Kidney (tissue), 14 donors: ENCODE measurements around the gene PFDN2. TPM values are rescaled to one million over a fixed set of nuclear protein-coding genes. Genes with fewer than 3 reads are reported as not detected.

Experiments
- DNase-seq, 5 donors: peaks; one replicate each; pipeline ENCODE4 v3.0.0-alpha.2; 2013 to 2020
- FAIRE-seq: peaks from 2 replicates; lab custom pipeline; 2012; peaks lifted over from hg19 to GRCh38; lab: Jason Lieb, UNC
- H3K27ac ChIP-seq, 2 donors: one replicate each; pipeline ENCODE4 v1.7.0; 2013; ENCODE audit warnings: low read depth in 2 of 2, low read length in 2 of 2, inconsistent platforms in 1 of 2
- H3K27me3 ChIP-seq: one replicate; pipeline ENCODE4 v1.7.1; 2013; ENCODE audit warnings: low read length, inconsistent platforms; ENCODE audit not compliant: control insufficient read depth, insufficient read depth
- H3K36me3 ChIP-seq, 3 donors: one replicate each; pipeline versions ENCODE4 v1.7.0 to v1.7.1; 2013; ENCODE audit warnings: low read length in 3 of 3, control low read depth in 1 of 3, inconsistent platforms in 1 of 3; ENCODE audit not compliant: insufficient read depth in 3 of 3, control insufficient read depth in 2 of 3
- H3K4me1 ChIP-seq, 3 donors: one replicate each; pipeline versions ENCODE4 v1.7.0 to v1.7.1; 2013; ENCODE audit warnings: low read length in 3 of 3, inconsistent platforms in 1 of 3, low read depth in 1 of 3; ENCODE audit not compliant: control insufficient read depth in 2 of 3, insufficient read depth in 2 of 3
- H3K4me3 ChIP-seq, 3 donors: one replicate each; pipeline versions ENCODE4 v1.7.0 to v1.8.1; 2013; ENCODE audit warnings: low read length in 3 of 3, control low read depth in 1 of 3, inconsistent platforms in 1 of 3
- H3K9ac ChIP-seq, 3 donors: one replicate each; pipeline versions ENCODE4 v1.7.0 to v1.7.1; 2013; ENCODE audit warnings: low read length in 3 of 3, control low read depth in 1 of 3, inconsistent platforms in 1 of 3
- H3K9me3 ChIP-seq, 3 donors: one replicate each; pipeline versions ENCODE4 v1.7.0 to v1.7.1; 2013; ENCODE audit warnings: low read length in 3 of 3, control low read depth in 1 of 3, inconsistent platforms in 1 of 3; ENCODE audit not compliant: control insufficient read depth in 2 of 3, insufficient read depth in 1 of 3
- intact Hi-C: fragments of 100-400 bp; cut with DNase I; formaldehyde crosslinking; loops from one replicate; pipeline ENCODE4 v1.11.1; 2022
- polyA plus RNA-seq: library from polyadenylated mRNA; stranded (reverse); fragments of 350-450 nt; fragmentation: Illumina TruSeq; extraction: RNeasy Lipid Tissue Mini Kit (QIAGEN cat#74804); gene quantifications from one replicate; pipeline ENCODE4 v1.2.3, GENCODE V29; 2014; ENCODE audit warnings: low read depth, low replicate concordance; ENCODE audit not compliant: insufficient read depth
- total RNA-seq: library from RNA; stranded (reverse); fragmentation: NEBNext Ultra II Directional; extraction: Animal tissue kit (Norgen Biotek cat#: 25700); gene quantifications from one replicate; pipeline ENCODE4 v1.2.1, GENCODE V29; 2021
- TF ChIP-seq, protein P1 (sequence below): IDR thresholded peaks from 3 replicates; pipeline ENCODE4 v1.5.1; 2012; ENCODE audit warnings: mild to moderate bottlenecking, moderate library complexity, borderline replicate concordance; ENCODE audit not compliant: insufficient read depth; ENCODE audit errors: extremely low read depth
- donor health status: control.
- donor health status: control.
- donor health status: control.
- donor health status: control.
- donor health status: control.
- donor health status: DM: yes; HTN: yes; CAD: no.
- donor health status: Normal renal cell carcinoma (clear cell type).

Gene PFDN2
- total and polyA plus RNA-seq, 2 donors from 2014 or later = 46.7 to 149 TPM

DNA sequence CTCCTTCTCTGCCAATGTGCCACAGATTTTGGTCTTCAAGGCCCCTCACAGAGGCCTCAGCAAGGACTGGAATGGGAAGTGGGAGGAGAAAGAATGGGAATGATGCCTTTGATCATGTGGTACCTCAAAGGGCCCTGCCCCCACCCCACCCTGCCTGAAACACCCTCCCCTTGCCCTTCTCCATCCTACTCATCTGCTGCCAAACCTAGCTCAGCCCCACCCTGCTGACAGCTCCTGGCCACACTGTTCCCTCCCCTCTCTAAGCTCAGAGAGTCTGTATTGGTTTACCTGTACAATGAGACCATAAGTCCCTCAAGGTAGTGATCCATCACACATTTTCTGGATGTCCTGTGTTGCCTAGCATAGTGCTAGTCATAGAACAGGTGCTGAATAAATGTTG, 41.4 kb downstream of the PFDN2 start:
- TF ChIP-seq, protein P1, sequence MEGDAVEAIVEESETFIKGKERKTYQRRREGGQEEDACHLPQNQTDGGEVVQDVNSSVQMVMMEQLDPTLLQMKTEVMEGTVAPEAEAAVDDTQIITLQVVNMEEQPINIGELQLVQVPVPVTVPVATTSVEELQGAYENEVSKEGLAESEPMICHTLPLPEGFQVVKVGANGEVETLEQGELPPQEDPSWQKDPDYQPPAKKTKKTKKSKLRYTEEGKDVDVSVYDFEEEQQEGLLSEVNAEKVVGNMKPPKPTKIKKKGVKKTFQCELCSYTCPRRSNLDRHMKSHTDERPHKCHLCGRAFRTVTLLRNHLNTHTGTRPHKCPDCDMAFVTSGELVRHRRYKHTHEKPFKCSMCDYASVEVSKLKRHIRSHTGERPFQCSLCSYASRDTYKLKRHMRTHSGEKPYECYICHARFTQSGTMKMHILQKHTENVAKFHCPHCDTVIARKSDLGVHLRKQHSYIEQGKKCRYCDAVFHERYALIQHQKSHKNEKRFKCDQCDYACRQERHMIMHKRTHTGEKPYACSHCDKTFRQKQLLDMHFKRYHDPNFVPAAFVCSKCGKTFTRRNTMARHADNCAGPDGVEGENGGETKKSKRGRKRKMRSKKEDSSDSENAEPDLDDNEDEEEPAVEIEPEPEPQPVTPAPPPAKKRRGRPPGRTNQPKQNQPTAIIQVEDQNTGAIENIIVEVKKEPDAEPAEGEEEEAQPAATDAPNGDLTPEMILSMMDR = no peak
- DNase-seq (no peak), FAIRE-seq (no peak)
- Histone ChIP-seq H3K9me3 (no peaks in the 10 kb centered on the region), H3K36me3 (peaks cover 0 to 3% (median 0%) of the 10 kb centered on the region in 3 donors), H3K4me3 (no peak overlapping the region), H3K27ac (no peak overlapping the region), H3K9ac (no peak overlapping the region), H3K27me3 (no peaks in the 10 kb centered on the region), H3K4me1 (no peaks in the 10 kb centered on the region)
- intact Hi-C loops = no loop called here

- TF ChIP-seq, protein P1 = no peak
- Histone ChIP-seq H3K9me3 (no peaks in the 10 kb centered on the region), H3K4me3 (no peak overlapping the region), H3K27me3 (no peaks in the 10 kb centered on the region), H3K27ac (no peak overlapping the region), H3K4me1 (no peaks in the 10 kb centered on the region), H3K36me3 (peaks cover 0 to 3% (median 0%) of the 10 kb centered on the region in 3 donors), H3K9ac (no peak overlapping the region)
- intact Hi-C loops = no loop called here
- DNase-seq (no peak), FAIRE-seq (no peak)
Observed at GRCh38 chr1:161074676-161075368, 43.0 kb downstream of the PFDN2 start.

DNA sequence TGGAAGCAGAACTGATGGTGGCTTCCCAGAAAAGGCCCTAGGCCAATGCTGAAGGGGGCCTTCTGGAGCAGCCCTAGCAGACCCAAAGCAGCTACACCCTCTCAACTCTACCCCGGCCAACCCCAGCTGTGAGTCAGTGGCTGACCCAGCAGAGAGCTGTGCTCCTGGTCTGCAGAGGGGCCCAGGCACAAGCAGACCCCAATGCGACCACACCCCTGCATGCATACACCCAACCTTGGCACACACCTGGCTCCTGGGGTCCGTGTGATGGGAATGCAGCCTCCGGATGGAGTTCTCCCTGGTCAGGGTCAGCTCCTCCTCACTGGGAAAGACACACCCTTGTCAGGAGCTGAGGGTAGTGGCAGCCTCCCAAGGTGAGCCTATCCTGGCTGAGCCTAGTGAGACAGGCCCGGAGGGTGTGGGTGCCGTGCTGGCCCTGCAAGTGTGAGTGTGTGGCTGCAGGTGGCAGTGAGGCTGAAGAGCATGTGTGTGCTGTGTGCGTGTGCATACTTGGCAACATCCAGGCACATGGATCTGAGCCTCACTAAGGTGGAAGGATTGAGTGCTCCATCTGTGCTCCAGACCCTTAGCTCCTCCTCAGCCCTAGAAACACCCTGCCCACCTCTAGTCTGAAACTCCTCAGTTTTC, 44.2 kb downstream of the PFDN2 start:
- no peaks in the 10 kb centered on the region for H3K4me1 ChIP-seq
- TF ChIP-seq, protein P1 = no peak
- DNase-seq (no peak), FAIRE-seq (no peak)
- H3K9ac ChIP-seq = no peak overlapping the region
- H3K27me3 ChIP-seq = no peaks in the 10 kb centered on the region
- H3K36me3 ChIP-seq = peaks cover 0 to 3% (median 0%) of the 10 kb centered on the region in 3 donors
- no peak overlapping the region for H3K4me3 ChIP-seq
- H3K27ac ChIP-seq = no peak overlapping the region
- intact Hi-C loops = no loop called here
- H3K9me3 ChIP-seq = no peaks in the 10 kb centered on the region
